Upper lobe of left lung (tissue), 6 donors: ENCODE measurements around the gene KATNBL1. TPM values are rescaled to one million over a fixed set of nuclear protein-coding genes. Genes with fewer than 3 reads are reported as not detected.

Experiments
- ATAC-seq, 2 donors: fragments of 200-7000 bp; cut with Tn5 transposase; one replicate each; pipeline ENCODE4 v1.9.1; 2022; ENCODE audit warnings: mild to moderate bottlenecking in 2 of 2, moderate library complexity in 2 of 2; ENCODE audit not compliant: low FRiP score in 2 of 2
- DNase-seq, 2 donors: peaks; one replicate each; pipeline ENCODE4 v3.0.0-alpha.2; 2019 to 2020
- H3K27ac ChIP-seq, 4 donors: fragments of 200-600 bp; sonication (generic); one replicate each; pipeline ENCODE4 v1.5.1; 2016 to 2019
- H3K27me3 ChIP-seq, 4 donors: fragments of 200-600 bp; sonication (generic); one replicate each; pipeline ENCODE4 v1.5.1; 2017 to 2019
- H3K36me3 ChIP-seq, 4 donors: fragments of 200-600 bp; sonication (generic); one replicate each; pipeline ENCODE4 v1.5.1; 2016 to 2019
- H3K4me1 ChIP-seq, 4 donors: fragments of 200-600 bp; sonication (generic); one replicate each; pipeline ENCODE4 v1.5.1; 2018 to 2019
- H3K4me3 ChIP-seq, 4 donors: fragments of 200-600 bp; sonication (generic); one replicate each; pipeline ENCODE4 v1.5.1; 2017 to 2019; ENCODE audit warnings: mild to moderate bottlenecking in 2 of 4, moderate library complexity in 1 of 4
- H3K9me3 ChIP-seq, 4 donors: fragments of 200-600 bp; sonication (generic); one replicate each; pipeline ENCODE4 v1.5.1; 2018 to 2019
- EP300 ChIP-seq, 4 donors: sonication (generic); formaldehyde crosslinking; IDR thresholded peaks; one replicate each; pipeline ENCODE4 v1.5.1; 2017; ENCODE audit warnings: antibody characterized with exemption in 4 of 4, control low read depth in 2 of 4
- POLR2A ChIP-seq, 4 donors: fragments of 450-650 bp; IDR thresholded peaks; one replicate each; pipeline ENCODE4 v1.5.1; 2016 to 2017; ENCODE audit warnings: antibody characterized with exemption in 4 of 4, mild to moderate bottlenecking in 2 of 4
- POLR2AphosphoS5 ChIP-seq, 2 donors: sonication (generic); formaldehyde crosslinking; IDR thresholded peaks; one replicate each; pipeline ENCODE4 v1.5.1; 2017; ENCODE audit warnings: antibody characterized with exemption in 2 of 2
- WGBS, 2 donors: methylation state at CpG; one replicate each; pipeline ENCODE4 v1.1.5; 2017 to 2018; 5-methylcytosine and 5-hydroxymethylcytosine counted together
- total RNA-seq, 6 donors: library from RNA; depleted of rRNA in 4 of 6; stranded (reverse); fragments of >200 nt in 4 of 6; gene quantifications; one replicate each; pipeline versions ENCODE4 v1.1.0 to v1.2.1, GENCODE V29; 2016 to 2021
- TF ChIP-seq, protein P1 (sequence below), 6 experiments: fragments of 450-650 bp in 4 of 6; fragments of 200-600 bp in 2 of 6; sonication (generic) in 2 of 6; IDR thresholded peaks; one replicate each; pipeline ENCODE4 v1.5.1; 2016 to 2019; ENCODE audit warnings: antibody characterized with exemption in 6 of 6
- donor health status: DM: no; HTN: no; CAD: no; lungs with moderate emphysema.
- donor health status: DM: no; HTN: yes; CAD: no; lungs with severe emphysema.

KATNBL1 gene
- total RNA-seq, 6 donors from 2014 or later, result 26.5 to 71.2 (median 55.2) TPM

DNA sequence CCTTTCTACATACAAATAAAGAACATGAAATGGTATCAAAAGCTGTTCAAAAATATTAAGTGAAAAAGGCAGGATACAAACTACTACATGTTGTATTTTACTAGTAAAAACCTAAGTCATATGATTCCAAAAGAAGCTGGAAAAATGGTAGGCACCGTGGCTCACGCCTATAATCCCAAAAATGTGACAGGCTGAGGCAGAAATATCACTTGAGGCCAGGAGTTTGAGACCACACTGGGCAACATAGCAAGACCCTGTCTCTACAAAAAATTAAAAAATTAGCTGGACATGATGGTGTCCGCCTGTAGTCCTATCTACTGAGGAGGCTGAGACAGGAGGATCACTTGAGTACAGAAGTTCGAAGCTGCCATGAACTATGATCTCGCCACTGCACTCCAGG lies 110.0 kb downstream of the KATNBL1 start:
- Histone ChIP-seq H3K27me3 (no peaks in the 10 kb centered on the region), H3K27ac (no peak overlapping the region), H3K36me3 (peaks cover 0 to 13% (median 4%) of the 10 kb centered on the region in 4 donors), H3K4me1 (peaks cover 21 to 25% (median 24%) of the 10 kb centered on the region in 4 donors), H3K9me3 (no peaks in the 10 kb centered on the region), H3K4me3 (no peak overlapping the region)
- DNase-seq (no peak), ATAC-seq (no peak)
- TF ChIP-seq, protein P1, sequence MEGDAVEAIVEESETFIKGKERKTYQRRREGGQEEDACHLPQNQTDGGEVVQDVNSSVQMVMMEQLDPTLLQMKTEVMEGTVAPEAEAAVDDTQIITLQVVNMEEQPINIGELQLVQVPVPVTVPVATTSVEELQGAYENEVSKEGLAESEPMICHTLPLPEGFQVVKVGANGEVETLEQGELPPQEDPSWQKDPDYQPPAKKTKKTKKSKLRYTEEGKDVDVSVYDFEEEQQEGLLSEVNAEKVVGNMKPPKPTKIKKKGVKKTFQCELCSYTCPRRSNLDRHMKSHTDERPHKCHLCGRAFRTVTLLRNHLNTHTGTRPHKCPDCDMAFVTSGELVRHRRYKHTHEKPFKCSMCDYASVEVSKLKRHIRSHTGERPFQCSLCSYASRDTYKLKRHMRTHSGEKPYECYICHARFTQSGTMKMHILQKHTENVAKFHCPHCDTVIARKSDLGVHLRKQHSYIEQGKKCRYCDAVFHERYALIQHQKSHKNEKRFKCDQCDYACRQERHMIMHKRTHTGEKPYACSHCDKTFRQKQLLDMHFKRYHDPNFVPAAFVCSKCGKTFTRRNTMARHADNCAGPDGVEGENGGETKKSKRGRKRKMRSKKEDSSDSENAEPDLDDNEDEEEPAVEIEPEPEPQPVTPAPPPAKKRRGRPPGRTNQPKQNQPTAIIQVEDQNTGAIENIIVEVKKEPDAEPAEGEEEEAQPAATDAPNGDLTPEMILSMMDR (IDR thresholded peaks at IDR 0.05), result no peak
- no peak for TF ChIP-seq EP300 (IDR thresholded peaks at IDR 0.05)
- no peak for TF ChIP-seq POLR2A (IDR thresholded peaks at IDR 0.05)
- no peak for TF ChIP-seq POLR2AphosphoS5 (IDR thresholded peaks at IDR 0.05)
- 97 to 99% methylated on average over 5 of the region's 5 CpGs for WGBS, 2 donors

Other genes starting within 250 kb of the KATNBL1 start
- under 1 TPM in 2 of 6 donors, not detected in 4; 0.11 to 0.15 TPM for gene CHRM5, start 241.6 kb downstream of the KATNBL1 start, total RNA-seq
- gene AVEN, start 170.9 kb downstream of the KATNBL1 start, total RNA-seq, result 10 to 100 TPM in 2 of 6 donors, 1 to 10 TPM in 4; 6.9 to 38.8 (median 9.9) TPM
- 10 to 100 TPM in 5 of 6 donors, 1 to 10 TPM in 1; 9.3 to 71.9 (median 46.0) TPM for gene EMC7, start 108.2 kb downstream of the KATNBL1 start, total RNA-seq
- 1 to 10 TPM in 4 of 6 donors, under 1 TPM in 2; 0.55 to 5.2 (median 1.2) TPM for gene PGBD4, start 108.0 kb downstream of the KATNBL1 start, total RNA-seq
- gene EMC4, start 14.9 kb upstream of the KATNBL1 start, total RNA-seq, result 100 to 1,000 TPM in 3 of 6 donors, 10 to 100 TPM in 3; 41.9 to 147 (median 99.5) TPM
- gene SLC12A6, start 127.7 kb upstream of the KATNBL1 start, total RNA-seq, result 10 to 100 TPM; 35.3 to 68.1 (median 50.4) TPM
- gene NOP10, start 133.0 kb upstream of the KATNBL1 start, total RNA-seq, result 100 to 1,000 TPM in 3 of 6 donors, 10 to 100 TPM in 3; 75.4 to 177 (median 104) TPM
- gene NUTM1, start 133.2 kb upstream of the KATNBL1 start, total RNA-seq, result not detected
- gene LPCAT4, start 157.1 kb upstream of the KATNBL1 start, total RNA-seq, result 10 to 100 TPM; 16.3 to 39.0 (median 23.9) TPM
- 100 to 1,000 TPM in 1 of 6 donors, 10 to 100 TPM in 5; 28.1 to 172 (median 70.4) TPM for gene GOLGA8A, start 227.7 kb upstream of the KATNBL1 start, total RNA-seq